HFFc6 (cell line): ENCODE data around the gene PHKA2. TPM values are rescaled to one million over a fixed set of nuclear protein-coding genes. Genes with fewer than 3 reads are reported as not detected.

Experiments
- DNase-seq: peaks from one replicate; pipeline ENCODE4 v3.0.0-alpha.2; 2018
- H3K27ac Mint-ChIP-seq: 2 replicates; pipeline ENCODE4 v1.8.0; 2020; ENCODE audit warnings: mild to moderate bottlenecking, mixed read lengths
- H3K27me3 Mint-ChIP-seq: 2 replicates; pipeline ENCODE4 v1.8.0; 2021; ENCODE audit warnings: mild to moderate bottlenecking, moderate library complexity, mixed read lengths; ENCODE audit not compliant: insufficient read depth
- H3K36me3 Mint-ChIP-seq: 2 replicates; pipeline ENCODE4 v1.8.0; 2021; ENCODE audit warnings: low read depth, mixed read lengths
- H3K4me1 Mint-ChIP-seq: 2 replicates; pipeline ENCODE4 v1.8.0; 2020; ENCODE audit warnings: low read depth, mixed read lengths
- H3K4me3 Mint-ChIP-seq: 2 replicates; pipeline ENCODE4 v1.8.0; 2020; ENCODE audit warnings: mild to moderate bottlenecking, moderate library complexity, mixed read lengths
- H3K9me3 Mint-ChIP-seq: 2 replicates; pipeline ENCODE4 v1.8.0; 2020; ENCODE audit warnings: mild to moderate bottlenecking, mixed read lengths
- CTCF ChIP-seq: fragments of 200-600 bp; sonication (generic); IDR thresholded peaks from 2 replicates; pipeline ENCODE4 v1.5.0; 2021; ENCODE audit warnings: antibody characterized with exemption, mild to moderate bottlenecking
- total RNA-seq, 6 experiments: library from RNA; stranded (reverse); fragmentation: NEBNext Ultra II Directional; extraction: Animal tissue kit (Norgen Biotek cat#: 25700); gene quantifications; 2 replicates in 1 of 6; 3 replicates in 5 of 6; pipeline ENCODE4 v1.2.3, GENCODE V29; 2021

Gene PHKA2
- total RNA-seq, 6 experiments from 2014 or later: 12.2 to 18.2 (median 16.9) TPM

- no peak overlapping the region for H3K27ac Mint-ChIP-seq
- no peak overlapping the region for H3K4me3 Mint-ChIP-seq
- no peaks in the 10 kb centered on the region for H3K36me3 Mint-ChIP-seq
- no peaks in the 10 kb centered on the region for H3K27me3 Mint-ChIP-seq
- no peak for DNase-seq
- no peaks in the 10 kb centered on the region for H3K9me3 Mint-ChIP-seq
- TF ChIP-seq CTCF: no peak
- H3K4me1 Mint-ChIP-seq: peaks cover 20% of the 10 kb centered on the region
Observed at GRCh38 chrX:18973527-18974192, 10.3 kb downstream of the PHKA2 start.

- no peak overlapping the region for H3K4me3 Mint-ChIP-seq
- TF ChIP-seq CTCF: no peak
- no peak for DNase-seq
- H3K9me3 Mint-ChIP-seq: no peaks in the 10 kb centered on the region
- H3K4me1 Mint-ChIP-seq: peaks cover 20% of the 10 kb centered on the region
- H3K36me3 Mint-ChIP-seq: no peaks in the 10 kb centered on the region
- H3K27me3 Mint-ChIP-seq: no peaks in the 10 kb centered on the region
- no peak overlapping the region for H3K27ac Mint-ChIP-seq
Observed at GRCh38 chrX:18971506-18971905, 12.4 kb downstream of the PHKA2 start.

- Mint-ChIP-seq H3K4me1 (peaks cover 20% of the 10 kb centered on the region), H3K9me3 (no peaks in the 10 kb centered on the region), H3K27me3 (no peaks in the 10 kb centered on the region), H3K27ac (peak overlapping the region; percentile 11; the same call in 1 of the 2 replicates), H3K4me3 (no peak overlapping the region), H3K36me3 (no peaks in the 10 kb centered on the region)
- no peak for TF ChIP-seq CTCF
- no peak for DNase-seq
Observed at GRCh38 chrX:18970465-18970864, 13.4 kb downstream of the PHKA2 start.

GRCh38 chrX:18966624-18967023 is 17.3 kb downstream of the PHKA2 start:
- no peak for DNase-seq
- H3K27me3 Mint-ChIP-seq: no peaks in the 10 kb centered on the region
- peaks cover 28% of the 10 kb centered on the region for H3K4me1 Mint-ChIP-seq
- no peak overlapping the region for H3K27ac Mint-ChIP-seq
- H3K9me3 Mint-ChIP-seq: no peaks in the 10 kb centered on the region
- no peak for TF ChIP-seq CTCF
- no peaks in the 10 kb centered on the region for H3K36me3 Mint-ChIP-seq
- H3K4me3 Mint-ChIP-seq: no peak overlapping the region

GRCh38 chrX:18964901-18965300 is 19.0 kb downstream of the PHKA2 start:
- no peak overlapping the region for H3K4me3 Mint-ChIP-seq
- no peaks in the 10 kb centered on the region for H3K36me3 Mint-ChIP-seq
- no peak for DNase-seq
- H3K9me3 Mint-ChIP-seq: no peaks in the 10 kb centered on the region
- no peak for TF ChIP-seq CTCF
- no peak overlapping the region for H3K27ac Mint-ChIP-seq
- H3K4me1 Mint-ChIP-seq: peaks cover 24% of the 10 kb centered on the region
- no peaks in the 10 kb centered on the region for H3K27me3 Mint-ChIP-seq
